HepG2 (cell line): Measurements from ENCODE around the gene BAIAP3. TPM values are rescaled to one million over a fixed set of nuclear protein-coding genes. Genes with fewer than 3 reads are reported as not detected.

ENCODE experiments used
- ARHGAP35 ChIP-seq: sonication (generic); formaldehyde crosslinking; IDR thresholded peaks from 2 replicates; pipeline ENCODE4 v1.9.0; 2022; ENCODE audit warnings: mild to moderate bottlenecking, inconsistent platforms, moderate library complexity, missing genetic modification reagents, borderline replicate concordance
- ARNT ChIP-seq: fragments of 450-650 bp; IDR thresholded peaks from 2 replicates; pipeline ENCODE4 v1.6.1; 2017
- CBFB ChIP-seq: sonication (generic); formaldehyde crosslinking; IDR thresholded peaks from 2 replicates; pipeline ENCODE4 v1.4.0; 2020; ENCODE audit warnings: missing genetic modification reagents
- ETV5 ChIP-seq: IDR thresholded peaks from 2 replicates; pipeline ENCODE4 v1.6.1; 2018; ENCODE audit warnings: missing biosample characterization, missing genetic modification reagents, inconsistent platforms, borderline replicate concordance
- HMG20B ChIP-seq: conservative IDR thresholded peaks from 2 replicates; pipeline ENCODE4 v1.6.1; 2016; ENCODE audit warnings: missing genetic modification reagents, missing compliant biosample characterization
- HOXA7 ChIP-seq: sonication (generic); formaldehyde crosslinking; IDR thresholded peaks from 2 replicates; pipeline ENCODE4 v1.8.1; 2022; ENCODE audit warnings: mild to moderate bottlenecking, missing genetic modification reagents, moderate library complexity
- MAFK ChIP-seq, 2 experiments: IDR thresholded peaks in 1 of 2; conservative IDR thresholded peaks in 1 of 2; 2 replicates each; pipeline ENCODE4 v1.6.1; 2011; ENCODE audit warnings: improper control_type of control experiment in 2 of 2, low read length in 2 of 2
- MTA3 ChIP-seq: sonication (generic); formaldehyde crosslinking; IDR thresholded peaks from 2 replicates; pipeline ENCODE4 v1.4.0; 2020; ENCODE audit warnings: missing genetic modification reagents
- NR2F6 ChIP-seq, 2 experiments: IDR thresholded peaks; 2 replicates each; pipeline ENCODE4 v1.6.1; 2016; ENCODE audit warnings: antibody characterized with exemption in 1 of 2, mild to moderate bottlenecking in 1 of 2
- PAF1 ChIP-seq: IDR thresholded peaks from 2 replicates; pipeline ENCODE4 v1.6.1; 2016; ENCODE audit warnings: missing genetic modification reagents, missing compliant biosample characterization
- REPIN1 ChIP-seq: sonication (generic); formaldehyde crosslinking; IDR thresholded peaks from 2 replicates; pipeline ENCODE4 v1.8.0; 2022; ENCODE audit warnings: missing genetic modification reagents, low read depth, mild to moderate bottlenecking, borderline replicate concordance
- TARDBP ChIP-seq: sonication (generic); formaldehyde crosslinking; IDR thresholded peaks from 2 replicates; pipeline ENCODE4 v1.8.0; 2022; ENCODE audit warnings: mild to moderate bottlenecking, missing genetic modification reagents
- TBL1XR1 ChIP-seq: fragments of 150-350 bp; IDR thresholded peaks from 2 replicates; pipeline ENCODE4 v1.6.1; 2014; ENCODE audit warnings: borderline replicate concordance, low read length; ENCODE audit not compliant: partially characterized antibody
- XBP1 ChIP-seq: sonication (generic); formaldehyde crosslinking; IDR thresholded peaks from 2 replicates; pipeline ENCODE4 v1.5.0; 2020; ENCODE audit warnings: missing genetic modification reagents
- ZIK1 ChIP-seq: sonication (generic); formaldehyde crosslinking; IDR thresholded peaks from 2 replicates; pipeline ENCODE4 v1.5.0; 2020; ENCODE audit warnings: mild to moderate bottlenecking, low read depth, missing genetic modification reagents, borderline replicate concordance
- ZNF331 ChIP-seq: sonication (generic); formaldehyde crosslinking; IDR thresholded peaks from 2 replicates; pipeline ENCODE4 v1.4.0; 2020; ENCODE audit warnings: missing genetic modification reagents
- polyA plus RNA-seq, 8 experiments: library from polyadenylated mRNA; depleted of rRNA in 3 of 8; stranded (reverse) in 7 of 8; unstranded in 1 of 8; fragments of >200 nt; fragmentation: Illumina TruSeq in 4 of 8; extraction: Trizol in 4 of 8; gene quantifications; 2 replicates each; pipeline versions ENCODE4 v1.2.1 to v1.2.3, GENCODE V29; 2011 to 2016; ENCODE audit warnings: low read depth in 4 of 8, missing spikeins in 1 of 8, mixed read lengths in 1 of 8; ENCODE audit not compliant: insufficient read depth in 1 of 8
- total RNA-seq, 5 experiments: library from RNA; depleted of rRNA; stranded (reverse); fragments of >200 nt; fragmentation: Illumina TruSeq; extraction: Trizol; gene quantifications; 2 replicates each; pipeline ENCODE4 v1.2.3, GENCODE V29; 2016; ENCODE audit warnings: low read depth in 1 of 5
- TF ChIP-seq, protein P1 (sequence below): sonication (generic); formaldehyde crosslinking; IDR thresholded peaks from 2 replicates; pipeline ENCODE4 v1.8.0; 2022; ENCODE audit warnings: missing genetic modification reagents, mild to moderate bottlenecking, borderline replicate concordance
- TF ChIP-seq, protein P2 (sequence below): sonication (generic); IDR thresholded peaks from 2 replicates; pipeline ENCODE4 v1.6.1; 2016; ENCODE audit warnings: low read depth, borderline replicate concordance
- TF ChIP-seq, protein P3 (sequence below): sonication (generic); formaldehyde crosslinking; IDR thresholded peaks from 2 replicates; pipeline ENCODE4 v1.5.1; 2020; ENCODE audit warnings: mild to moderate bottlenecking, missing genetic modification reagents, moderate library complexity

Gene BAIAP3
- total and polyA plus RNA-seq, 2 of the 13 experiments (the other 11 are each of a cell fraction or from before 2014, with no cell fraction given): 3.2 to 5.7 TPM

DNA sequence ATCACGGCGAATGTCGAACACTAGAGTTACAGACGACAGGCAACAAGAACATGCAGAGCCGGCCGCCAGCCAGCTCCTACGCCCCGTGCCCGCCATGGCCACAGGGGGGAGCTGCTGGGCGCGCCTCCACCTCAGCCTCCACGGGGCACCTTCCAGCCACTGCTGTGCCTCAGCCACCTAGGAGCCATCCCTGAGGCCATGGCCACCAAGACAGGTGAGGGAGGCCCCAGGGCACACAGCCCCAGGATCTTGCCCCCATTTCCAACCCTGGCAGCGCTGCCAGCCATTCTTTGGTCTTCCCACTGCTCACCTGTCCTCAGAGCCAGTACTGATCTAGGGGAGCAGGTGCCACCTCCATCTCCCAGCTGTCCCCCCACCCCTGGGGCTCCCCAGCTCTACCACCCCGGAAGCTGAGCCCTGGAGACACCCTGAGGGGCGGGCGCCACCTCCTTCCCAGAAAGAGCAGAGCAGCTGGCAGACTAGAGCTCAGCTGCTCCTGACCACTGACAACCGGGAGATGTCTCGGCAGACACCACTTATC is 30.1 kb downstream of the BAIAP3 start (continued):
- TF ChIP-seq, protein P1, sequence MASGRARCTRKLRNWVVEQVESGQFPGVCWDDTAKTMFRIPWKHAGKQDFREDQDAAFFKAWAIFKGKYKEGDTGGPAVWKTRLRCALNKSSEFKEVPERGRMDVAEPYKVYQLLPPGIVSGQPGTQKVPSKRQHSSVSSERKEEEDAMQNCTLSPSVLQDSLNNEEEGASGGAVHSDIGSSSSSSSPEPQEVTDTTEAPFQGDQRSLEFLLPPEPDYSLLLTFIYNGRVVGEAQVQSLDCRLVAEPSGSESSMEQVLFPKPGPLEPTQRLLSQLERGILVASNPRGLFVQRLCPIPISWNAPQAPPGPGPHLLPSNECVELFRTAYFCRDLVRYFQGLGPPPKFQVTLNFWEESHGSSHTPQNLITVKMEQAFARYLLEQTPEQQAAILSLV (CRISPR knock-in tag): no peak
- TF ChIP-seq PAF1 (CRISPR knock-in tag) (no peak), TBL1XR1 (no peak), ZIK1 (CRISPR knock-in tag) (no peak), CBFB (CRISPR knock-in tag) (no peak), HMG20B (CRISPR knock-in tag) (no peak), ARHGAP35 (CRISPR knock-in tag) (no peak), MAFK (conservative IDR thresholded peaks at IDR 0.05 in 1 of 2, IDR thresholded peaks at IDR 0.05 in 1 of 2; ENCODE audit: low read length in 2 of 2) (no peak), TARDBP (no peak), ZNF331 (CRISPR knock-in tag) (no peak), REPIN1 (CRISPR knock-in tag) (no peak), MTA3 (CRISPR knock-in tag) (no peak), HOXA7 (CRISPR knock-in tag) (no peak), XBP1 (CRISPR knock-in tag) (no peak), ARNT (no peak), ETV5 (CRISPR knock-in tag) (no peak), NR2F6 (IDR thresholded peaks at IDR 0.05) (no peak), NR2F6 (CRISPR knock-in tag; IDR thresholded peaks at IDR 0.05) (no peak; the same call in 1 of the 2 replicates)
- TF ChIP-seq, protein P2, sequence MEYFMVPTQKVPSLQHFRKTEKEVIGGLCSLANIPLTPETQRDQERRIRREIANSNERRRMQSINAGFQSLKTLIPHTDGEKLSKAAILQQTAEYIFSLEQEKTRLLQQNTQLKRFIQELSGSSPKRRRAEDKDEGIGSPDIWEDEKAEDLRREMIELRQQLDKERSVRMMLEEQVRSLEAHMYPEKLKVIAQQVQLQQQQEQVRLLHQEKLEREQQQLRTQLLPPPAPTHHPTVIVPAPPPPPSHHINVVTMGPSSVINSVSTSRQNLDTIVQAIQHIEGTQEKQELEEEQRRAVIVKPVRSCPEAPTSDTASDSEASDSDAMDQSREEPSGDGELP: no peak
- TF ChIP-seq, protein P3, sequence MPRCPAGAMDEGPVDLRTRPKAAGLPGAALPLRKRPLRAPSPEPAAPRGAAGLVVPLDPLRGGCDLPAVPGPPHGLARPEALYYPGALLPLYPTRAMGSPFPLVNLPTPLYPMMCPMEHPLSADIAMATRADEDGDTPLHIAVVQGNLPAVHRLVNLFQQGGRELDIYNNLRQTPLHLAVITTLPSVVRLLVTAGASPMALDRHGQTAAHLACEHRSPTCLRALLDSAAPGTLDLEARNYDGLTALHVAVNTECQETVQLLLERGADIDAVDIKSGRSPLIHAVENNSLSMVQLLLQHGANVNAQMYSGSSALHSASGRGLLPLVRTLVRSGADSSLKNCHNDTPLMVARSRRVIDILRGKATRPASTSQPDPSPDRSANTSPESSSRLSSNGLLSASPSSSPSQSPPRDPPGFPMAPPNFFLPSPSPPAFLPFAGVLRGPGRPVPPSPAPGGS (CRISPR knock-in tag): no peak
